HPDE6-E6E7 (cell line): Measurements from ENCODE around the gene OTOP3.

Experiments
- DNase-seq: peaks from one replicate; pipeline ENCODE4 v3.0.0; 2011; ENCODE audit warnings: missing footprints; ENCODE audit errors: extremely low spot score

OTOP3 gene

DNA sequence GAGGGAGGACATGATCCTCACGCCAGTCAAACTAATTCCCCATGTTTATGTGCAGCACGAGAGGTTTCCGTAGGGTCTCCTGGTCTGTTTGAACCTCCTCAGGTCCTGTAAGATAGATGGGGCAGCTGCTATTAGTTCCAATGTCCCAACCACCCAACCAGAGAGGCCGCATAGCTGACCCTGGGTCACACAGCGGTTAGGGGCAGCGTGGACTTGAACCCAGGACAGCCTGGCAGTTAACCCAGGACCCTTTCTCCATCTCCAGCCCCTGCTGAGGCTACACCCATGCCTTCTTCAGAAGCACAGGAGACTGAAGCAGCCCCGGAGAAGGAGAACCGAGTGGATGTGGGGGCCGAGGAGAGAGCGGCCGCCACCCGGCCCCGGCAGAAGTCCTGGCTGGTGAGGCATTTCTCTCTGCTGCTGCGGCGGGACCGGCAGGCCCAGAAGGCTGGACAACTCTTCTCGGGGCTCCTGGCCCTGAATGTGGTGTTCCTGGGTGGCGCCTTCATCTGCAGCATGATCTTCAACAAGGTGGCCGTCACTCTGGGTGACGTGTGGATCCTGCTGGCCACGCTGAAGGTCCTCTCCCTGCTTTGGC, 5.5 kb downstream of the OTOP3 start:
- DNase-seq, result no peak

DNA sequence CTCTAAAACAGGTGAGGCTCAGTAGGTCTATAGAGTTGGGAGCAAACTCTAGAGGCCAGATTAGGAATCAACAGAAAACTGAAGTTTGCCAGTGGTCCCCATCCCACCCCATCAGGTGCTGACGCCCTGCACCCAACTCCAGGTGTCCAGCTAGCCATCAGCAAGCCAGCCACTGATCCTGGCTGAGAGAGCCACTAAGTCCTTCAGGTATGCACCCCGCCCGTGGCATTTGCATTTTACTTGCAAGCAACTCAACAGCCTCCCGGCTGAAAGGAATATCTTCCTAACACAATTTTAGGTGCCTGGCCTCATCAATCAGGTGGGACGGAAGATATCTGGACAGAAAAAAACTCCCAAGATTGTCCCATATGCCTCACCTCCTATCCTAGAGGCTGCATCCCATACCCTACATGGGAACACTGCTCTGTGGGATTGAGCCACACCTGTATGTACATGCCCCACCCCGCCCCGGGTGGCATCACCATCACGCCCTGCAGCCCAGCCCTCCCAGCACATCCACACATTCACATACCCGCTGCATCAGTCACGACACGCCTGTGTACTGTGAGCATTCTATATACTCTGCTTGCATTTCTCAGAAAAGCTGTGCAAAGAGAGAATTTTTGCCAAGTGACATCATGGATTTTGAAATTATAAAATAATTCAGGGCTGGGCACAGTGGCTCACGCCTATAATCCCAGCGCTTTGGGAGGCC, 8.3 kb downstream of the OTOP3 start:
- DNase-seq, result peak; percentile 97

DNA sequence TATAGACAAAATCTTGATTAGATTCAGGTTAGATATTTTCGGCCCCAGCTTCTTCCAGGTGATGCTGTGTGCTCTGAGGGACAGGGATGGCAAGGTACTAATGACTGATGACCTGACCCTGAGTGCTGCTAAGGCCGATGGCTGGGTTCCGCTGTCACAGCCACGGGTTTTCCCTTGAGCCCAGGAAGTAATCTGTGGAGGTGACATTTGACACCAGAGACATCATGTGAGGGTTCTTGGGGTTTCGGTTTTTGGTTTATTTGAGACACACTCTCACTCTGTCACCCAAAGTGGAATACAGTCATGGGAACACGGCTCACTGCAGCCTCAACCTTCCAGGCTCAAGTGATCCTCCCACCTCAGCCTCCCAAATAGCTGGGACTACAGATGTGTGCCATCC, 9.8 kb downstream of the OTOP3 start:
- DNase-seq, result no peak

DNA sequence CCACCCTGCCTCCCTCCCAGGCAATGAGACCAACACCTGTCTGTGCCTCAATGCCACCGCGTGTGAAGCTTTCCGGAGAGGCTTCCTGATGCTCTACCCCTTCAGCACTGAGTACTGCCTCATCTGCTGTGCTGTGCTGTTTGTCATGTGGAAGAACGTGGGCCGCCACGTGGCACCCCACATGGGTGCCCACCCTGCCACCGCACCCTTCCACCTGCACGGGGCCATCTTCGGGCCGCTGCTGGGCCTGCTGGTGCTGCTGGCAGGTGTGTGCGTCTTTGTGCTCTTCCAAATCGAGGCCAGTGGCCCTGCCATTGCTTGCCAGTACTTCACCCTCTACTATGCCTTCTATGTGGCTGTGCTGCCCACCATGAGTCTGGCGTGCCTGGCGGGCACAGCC, 10.9 kb downstream of the OTOP3 start:
- no peak for DNase-seq

DNA sequence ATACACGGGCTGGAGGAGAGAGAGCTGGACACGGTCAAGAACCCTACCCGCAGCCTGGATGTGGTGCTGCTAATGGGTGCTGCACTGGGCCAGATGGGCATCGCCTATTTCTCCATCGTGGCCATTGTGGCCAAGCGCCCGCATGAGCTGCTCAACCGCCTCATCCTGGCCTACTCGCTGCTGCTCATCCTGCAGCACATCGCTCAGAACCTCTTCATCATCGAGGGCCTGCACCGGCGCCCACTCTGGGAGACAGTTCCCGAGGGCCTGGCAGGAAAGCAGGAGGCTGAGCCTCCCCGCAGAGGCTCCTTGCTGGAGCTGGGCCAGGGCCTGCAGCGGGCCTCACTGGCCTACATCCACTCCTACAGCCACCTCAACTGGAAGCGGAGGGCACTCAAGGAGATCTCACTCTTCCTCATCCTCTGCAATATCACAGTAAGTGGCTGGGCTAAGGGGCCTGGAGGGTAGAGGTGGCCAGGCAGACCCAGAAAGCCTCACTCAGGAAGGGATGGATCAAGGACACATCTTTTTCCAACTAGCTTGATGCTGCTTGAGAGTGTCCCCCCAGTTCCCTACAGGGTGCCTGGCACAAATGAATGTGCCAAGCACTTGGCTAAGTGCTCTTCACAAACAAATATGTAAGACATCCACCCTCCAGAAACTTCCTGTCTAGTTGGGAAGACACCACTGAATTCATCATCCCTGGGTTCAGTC, 11.5 kb downstream of the OTOP3 start:
- DNase-seq, result no peak

DNA sequence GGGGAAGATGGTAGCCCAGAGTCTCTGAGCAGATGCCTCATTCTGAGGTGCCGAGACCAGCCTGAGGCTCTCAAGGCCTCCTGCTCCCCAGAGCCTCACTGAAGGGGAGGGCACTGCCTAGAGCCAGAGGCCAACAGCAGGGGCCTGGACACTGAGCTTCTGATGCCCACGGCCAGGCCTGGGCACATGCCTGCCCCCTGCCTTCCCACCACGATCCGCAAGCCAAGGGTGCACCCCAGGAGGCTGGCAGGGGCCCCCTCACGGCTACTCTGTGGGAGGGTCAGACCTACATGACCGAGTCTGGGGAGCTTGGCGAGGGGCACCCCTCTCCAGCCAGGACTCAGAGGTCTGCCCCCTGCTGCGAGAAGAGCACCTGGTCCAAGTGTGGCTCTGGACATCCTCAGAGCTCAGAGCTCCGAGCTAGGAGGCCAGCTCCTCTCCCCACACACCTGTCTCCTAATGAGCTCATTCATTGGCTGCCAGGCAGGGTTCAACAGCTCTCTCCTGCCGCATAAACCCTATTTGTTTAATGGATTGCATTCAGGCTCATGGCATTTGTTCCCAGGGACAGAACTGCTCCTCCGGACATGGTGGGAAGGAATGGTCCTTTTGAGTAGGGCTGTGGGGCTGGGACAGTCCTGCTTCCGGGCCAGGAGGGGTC, 13.9 kb downstream of the OTOP3 start:
- DNase-seq, result no peak

DNA sequence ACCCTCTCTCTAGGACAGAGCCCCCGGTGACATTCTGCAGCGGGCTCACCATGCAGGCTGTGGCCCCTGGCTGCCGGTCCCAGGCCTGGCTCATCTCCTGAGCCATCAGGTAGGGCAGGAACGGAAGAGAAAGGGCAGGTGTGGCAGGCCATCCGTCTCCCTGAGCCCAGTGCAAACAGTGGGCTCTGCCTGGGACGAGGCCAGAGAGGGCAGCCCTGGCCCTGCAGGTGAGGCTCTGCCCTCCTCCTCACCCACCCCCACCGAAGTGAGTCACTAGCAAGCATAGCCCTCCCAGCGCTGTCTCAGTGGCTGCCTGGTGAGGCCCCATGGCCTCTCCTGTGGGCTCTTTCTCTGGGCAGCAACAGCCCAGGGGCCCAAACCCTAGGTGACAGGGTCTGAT, 14.5 kb downstream of the OTOP3 start:
- peak; percentile 64 for DNase-seq

DNA sequence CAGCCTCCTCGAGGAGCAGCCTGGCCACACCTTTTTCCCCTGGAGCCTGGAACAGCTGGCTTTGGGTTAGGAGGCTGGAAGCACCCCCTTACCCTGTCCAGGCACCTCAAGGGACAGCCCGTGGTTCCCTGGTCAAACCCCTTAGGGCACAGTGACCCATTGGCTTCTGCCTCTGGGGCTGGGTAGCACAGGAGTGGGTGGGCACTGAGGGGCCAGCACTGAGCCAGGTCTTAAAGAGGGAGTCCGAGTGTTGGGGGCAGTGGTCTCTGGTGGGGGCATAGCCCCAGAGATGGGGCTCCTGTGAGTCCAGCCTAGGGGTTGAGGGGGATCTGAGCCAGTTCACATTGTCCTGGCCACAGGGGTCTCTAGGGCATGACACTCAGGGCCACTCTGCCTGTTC, 15.4 kb downstream of the OTOP3 start:
- DNase-seq, result no peak

DNA sequence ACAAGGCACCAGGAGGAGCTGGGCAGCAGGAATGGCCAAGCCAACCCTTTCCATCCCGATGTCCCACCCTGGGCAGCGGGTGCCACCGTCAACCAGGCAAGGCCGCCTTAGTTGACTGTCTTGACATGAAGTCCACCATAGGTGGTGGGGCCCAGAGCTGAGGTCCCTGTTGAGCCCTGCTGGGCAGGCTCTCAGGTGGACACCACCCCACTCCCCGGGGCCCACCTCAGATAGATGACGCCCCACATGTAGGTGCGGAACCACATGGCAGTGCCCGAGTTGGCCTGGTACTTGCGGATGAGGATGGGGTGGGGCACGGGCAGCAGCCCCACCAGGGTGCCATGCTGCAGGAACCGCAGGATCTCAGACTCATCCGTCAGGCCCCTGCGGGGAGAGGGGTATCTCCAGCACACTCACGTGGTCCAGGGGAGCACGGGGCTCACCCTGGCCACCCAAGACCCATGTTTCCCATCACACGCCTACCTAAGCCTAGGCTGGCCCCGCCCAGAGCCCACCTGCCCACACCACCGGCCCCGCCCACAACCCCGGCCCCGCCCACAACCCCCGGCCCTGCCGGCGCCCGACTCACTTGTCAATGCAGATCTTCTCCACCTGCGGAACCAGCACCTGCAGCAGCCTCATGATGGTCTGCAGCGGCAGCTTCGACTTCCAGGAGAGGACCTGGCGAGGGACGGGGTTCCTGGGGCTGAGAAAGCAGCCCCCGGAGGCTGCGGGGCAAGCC, 16.2 kb downstream of the OTOP3 start:
- DNase-seq, result no peak

DNA sequence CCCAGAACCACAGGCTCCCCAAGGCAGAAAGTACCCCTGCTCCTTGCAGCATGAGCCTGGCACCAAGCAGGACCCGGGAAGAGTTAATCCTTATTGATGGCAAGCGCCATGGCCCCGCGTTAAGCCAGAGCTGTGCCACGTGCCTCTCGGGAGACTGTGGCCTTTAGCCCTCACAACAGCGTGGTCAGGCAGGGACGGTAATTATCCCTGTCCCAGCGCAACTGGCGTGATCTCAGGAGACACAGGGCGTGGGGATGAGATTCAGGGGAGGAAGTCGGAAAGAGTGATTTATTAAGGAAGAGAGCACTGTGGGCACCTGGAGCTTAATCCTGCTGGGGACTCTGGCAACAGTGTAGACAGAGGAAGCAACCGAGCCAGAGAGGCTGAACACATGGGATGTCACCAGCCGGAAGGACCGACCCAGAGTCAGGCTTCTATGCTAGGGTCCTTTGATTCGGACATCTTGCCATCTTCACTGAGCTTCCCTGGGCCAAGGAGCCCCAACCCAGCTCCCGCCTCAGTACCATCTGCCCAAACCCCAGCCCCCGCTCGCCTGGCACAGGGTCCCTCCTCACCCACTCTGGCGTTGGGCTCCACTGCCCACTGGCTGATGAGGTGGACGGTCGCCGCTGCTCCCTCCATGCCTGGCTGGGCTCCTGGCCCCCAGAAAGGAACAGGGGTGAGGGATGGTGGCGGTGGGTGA, 16.9 kb downstream of the OTOP3 start:
- DNase-seq, result no peak

DNA sequence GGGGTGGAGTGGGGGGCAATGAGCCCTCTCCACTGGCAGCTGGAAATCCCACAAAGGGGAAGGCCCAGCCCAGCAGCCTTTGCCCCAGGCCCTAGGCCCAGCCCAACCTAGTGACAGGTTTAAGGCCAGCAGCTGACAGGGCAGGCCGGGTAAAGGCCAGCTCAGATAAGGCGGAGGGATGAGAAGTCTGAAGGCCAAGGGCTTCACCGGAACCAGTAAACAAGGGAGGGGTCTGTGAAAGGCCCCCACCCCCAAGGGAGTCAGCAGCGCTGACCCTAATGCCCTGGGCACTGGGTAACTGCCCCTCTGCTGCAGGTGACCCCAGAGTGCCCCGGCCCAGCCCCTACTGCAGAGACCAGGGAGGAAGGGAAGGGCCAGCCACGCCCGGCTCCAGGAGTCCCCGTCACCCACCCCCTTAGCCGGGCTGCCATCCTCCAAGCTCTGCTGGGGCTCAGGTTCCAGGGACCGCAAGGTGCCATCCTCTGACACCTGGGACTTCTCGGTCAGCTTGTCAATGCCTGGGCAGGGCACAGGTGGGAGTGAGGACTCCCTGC, 17.5 kb downstream of the OTOP3 start:
- no peak for DNase-seq

DNA sequence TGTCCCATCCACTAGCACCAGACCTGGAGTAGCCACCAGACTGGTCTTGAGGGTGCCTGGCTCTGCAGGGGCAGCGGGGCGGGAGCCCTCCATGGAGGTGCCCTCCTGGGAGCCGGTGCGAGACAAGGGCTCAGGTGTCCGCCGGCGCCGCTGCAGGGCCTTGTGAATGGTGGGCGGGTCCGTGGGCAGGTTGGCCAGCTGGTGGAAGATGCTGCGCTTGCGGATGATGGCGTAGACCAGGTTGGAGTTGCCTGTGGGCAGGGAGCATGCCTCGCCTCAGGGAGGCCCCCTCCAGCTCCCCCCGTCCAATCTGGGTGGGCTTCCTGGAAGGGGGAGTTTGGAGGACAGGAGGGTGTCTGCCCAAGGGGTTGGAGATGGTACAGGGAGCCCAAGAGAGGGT, 18.4 kb downstream of the OTOP3 start:
- no peak for DNase-seq

DNA sequence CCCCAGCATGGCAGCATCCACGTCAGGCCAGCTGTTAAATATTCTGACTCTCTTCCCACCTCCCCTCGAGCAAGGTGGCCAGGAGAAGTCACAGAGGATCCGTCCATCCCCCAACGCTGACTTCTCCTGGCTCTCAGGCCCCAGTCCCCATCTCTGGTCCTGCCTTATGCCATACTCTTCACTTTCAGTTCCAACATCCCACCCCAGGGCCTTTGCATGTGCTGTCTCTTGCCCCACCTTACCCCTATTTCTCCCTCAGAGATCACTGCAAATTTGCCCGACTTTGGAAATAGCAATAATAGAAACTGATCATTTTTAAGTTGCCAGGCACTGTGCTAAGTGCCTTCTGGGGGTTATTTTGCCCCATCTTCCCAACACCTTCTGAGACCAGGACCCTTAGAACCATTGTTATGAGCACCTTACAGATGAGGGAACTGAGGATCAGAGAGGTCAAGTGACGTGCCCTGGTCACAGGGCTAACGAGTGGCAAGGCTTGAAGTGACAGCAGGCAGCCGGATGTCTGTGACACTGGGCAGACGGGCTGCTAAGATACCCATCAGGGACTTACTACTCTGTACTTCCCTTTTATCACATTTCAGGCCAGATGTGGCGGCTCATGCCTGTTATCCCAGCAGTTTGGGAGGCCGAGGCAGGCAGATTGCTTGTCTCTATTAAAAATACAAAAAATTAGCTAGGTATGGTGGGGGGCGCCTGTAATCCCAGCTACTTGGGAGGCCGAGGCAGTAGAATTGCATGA, 19.1 kb downstream of the OTOP3 start:
- DNase-seq, result no peak

DNA sequence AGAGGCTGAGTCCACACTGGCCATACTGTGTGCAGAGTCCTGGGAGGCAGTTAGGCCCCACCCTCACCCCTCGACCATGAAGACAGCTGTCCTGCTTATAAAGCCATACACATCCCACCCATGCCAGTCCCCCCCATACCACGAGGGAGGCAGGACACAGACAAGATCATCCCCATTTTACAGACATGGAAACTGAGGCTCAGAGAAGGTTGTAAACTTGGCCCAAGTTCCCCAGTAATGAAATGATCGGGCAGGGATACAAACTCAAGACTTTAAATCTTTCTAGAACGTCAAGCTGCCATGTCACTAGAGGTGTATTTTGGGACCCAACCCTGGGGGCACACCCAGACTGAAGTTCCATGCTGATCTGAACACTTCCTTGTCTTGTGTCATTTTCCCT, 20.4 kb downstream of the OTOP3 start:
- DNase-seq, result no peak

DNA sequence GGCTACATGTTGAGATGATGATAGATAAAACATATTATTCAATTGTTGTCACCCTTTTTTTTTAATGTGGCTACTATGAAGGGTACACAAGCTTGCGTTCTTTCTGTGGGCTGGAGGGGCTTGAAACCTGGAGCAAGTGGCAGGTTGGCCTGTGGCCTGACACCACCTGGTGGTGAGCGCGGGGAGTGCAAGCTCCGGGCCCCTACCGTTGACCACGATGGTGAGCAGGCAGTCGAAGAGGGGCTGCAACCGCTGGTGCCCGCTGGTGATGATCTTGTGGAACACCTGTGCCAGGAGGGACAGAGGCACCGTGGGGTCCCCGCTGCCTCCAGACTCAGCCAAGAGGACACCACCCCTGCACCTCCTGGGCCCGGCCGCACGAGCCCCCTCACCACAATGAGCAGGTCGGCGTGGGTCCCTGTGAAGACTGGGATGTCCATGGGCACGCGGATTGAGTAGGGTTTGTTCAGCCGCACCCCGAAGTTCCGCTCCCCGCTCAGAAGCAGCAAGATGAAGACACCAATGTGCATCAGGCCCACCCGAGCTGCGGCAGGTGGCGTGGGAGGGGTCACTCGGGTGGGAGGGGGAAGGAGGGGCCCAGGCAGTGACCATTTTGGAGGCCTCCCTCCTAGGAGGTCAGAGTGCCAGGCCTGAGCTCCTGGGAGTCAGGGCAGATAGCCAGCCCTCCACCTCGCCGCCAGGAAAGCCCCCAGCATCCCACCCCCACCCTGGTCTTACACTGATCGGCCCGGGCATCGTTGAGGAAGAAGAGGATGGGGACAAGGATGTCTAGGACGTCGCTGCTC, 22.4 kb downstream of the OTOP3 start:
- no peak for DNase-seq

DNA sequence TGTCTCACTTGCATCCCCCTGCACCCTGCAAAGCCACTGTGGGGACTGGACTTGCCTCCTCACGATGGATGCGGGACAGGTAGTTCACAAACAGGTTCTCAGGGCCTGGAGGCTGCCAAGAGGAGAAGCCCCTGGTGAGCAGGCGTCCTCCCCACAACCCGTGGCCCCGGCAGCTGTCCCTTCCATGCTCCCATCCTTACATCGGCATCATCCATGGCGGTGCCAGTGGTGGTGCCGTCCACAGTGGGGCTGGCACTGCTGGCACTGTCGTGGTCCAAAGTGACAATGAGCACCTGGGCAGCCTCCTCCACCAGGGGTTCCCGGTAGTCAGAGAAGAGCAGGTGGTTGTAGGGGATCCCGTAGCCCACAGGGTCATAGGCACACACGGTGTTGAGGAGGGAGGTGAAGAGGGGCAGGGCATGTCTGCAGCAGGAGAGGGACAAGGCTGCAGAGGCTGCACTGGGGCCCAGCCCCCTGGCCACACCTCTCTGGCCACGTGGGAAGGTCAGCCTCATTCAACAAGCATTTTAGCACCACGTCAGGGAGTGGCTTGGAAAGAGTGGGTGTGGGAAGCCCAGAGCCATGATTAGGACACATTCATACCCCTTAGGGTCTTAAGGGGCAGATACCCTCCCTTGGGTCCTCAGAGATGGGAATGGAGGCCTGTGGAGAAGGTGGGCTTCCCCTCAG, 24.3 kb downstream of the OTOP3 start:
- no peak for DNase-seq

DNA sequence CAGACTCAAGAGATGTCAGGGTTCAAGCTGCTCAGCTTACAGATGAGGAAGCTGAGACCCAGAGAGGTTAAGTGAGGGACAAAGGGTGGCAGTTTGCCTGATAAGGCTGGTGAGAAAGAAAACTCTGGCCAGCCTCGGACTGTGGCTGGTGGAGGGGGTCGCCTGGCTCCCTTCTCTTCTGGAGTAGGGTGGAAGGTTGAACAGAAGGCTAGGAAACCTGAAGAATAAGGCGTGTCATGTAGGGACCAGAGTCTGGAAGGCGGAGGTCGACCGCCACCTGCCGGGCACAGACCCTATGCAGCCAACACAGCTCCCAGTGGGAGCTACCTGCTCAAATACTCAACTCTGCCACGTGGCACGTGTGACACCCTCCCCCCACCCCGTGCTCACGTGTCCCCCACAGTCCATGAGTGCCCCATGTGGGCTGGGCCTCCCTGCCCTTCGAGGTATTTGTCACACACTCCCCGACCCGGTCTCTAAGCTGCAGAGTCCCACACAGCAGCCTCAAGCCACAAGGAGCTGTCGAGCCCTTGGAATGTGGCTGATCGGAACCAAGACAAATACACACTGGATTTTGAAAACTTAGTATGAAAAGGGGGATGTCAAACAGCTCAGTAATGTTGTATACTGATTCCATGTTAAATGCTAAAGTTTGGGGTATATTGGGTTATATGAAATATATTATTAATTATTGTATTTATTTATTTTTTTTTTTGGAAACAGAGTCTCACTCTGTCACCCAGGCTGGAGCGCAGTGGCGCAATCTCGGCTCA, 25.1 kb downstream of the OTOP3 start:
- peak; percentile 83 for DNase-seq
